Ascending aorta (tissue), 2 donors: ENCODE measurements around the gene ETFRF1. TPM values are rescaled to one million over a fixed set of nuclear protein-coding genes. Genes with fewer than 3 reads are reported as not detected.
A peak's percentile ranks its signal among the peaks of the same experiment; 100 is the strongest.

Experiments
- DNase-seq, 2 donors: peaks; one replicate each; pipeline ENCODE4 v3.0.0-alpha.2; 2019; ENCODE audit warnings: low spot score in 2 of 2
- H3K27ac ChIP-seq, 2 donors: fragments of 200-600 bp; sonication (generic); one replicate each; pipeline ENCODE4 v1.5.1; 2016 to 2017; ENCODE audit warnings: mild to moderate bottlenecking in 1 of 2
- H3K27me3 ChIP-seq: fragments of 200-600 bp; sonication (generic); one replicate; pipeline ENCODE4 v1.5.1; 2017
- H3K36me3 ChIP-seq, 2 donors: fragments of 200-600 bp; sonication (generic); one replicate each; pipeline ENCODE4 v1.5.1; 2016
- H3K4me1 ChIP-seq, 2 donors: fragments of 200-600 bp; sonication (generic); one replicate each; pipeline ENCODE4 v1.5.1; 2016 to 2017; ENCODE audit warnings: mild to moderate bottlenecking in 1 of 2
- H3K4me3 ChIP-seq, 2 donors: fragments of 200-600 bp; sonication (generic); one replicate each; pipeline ENCODE4 v1.5.1; 2016 to 2017; ENCODE audit warnings: mild to moderate bottlenecking in 1 of 2
- H3K9me3 ChIP-seq, 2 donors: fragments of 200-600 bp; sonication (generic); one replicate each; pipeline ENCODE4 v1.5.1; 2016
- intact Hi-C: fragments of 100-400 bp; cut with DNase I; formaldehyde crosslinking; loops from one replicate; pipeline ENCODE4 v1.15.1; 2023
- total RNA-seq: library from RNA; depleted of rRNA; stranded (reverse); fragments of >200 nt; gene quantifications from one replicate; pipeline ENCODE4 v1.1.0, GENCODE V29; 2016
- TF ChIP-seq, protein P1 (sequence below), 3 experiments: fragments of 200-600 bp in 2 of 3; fragments of 450-650 bp in 1 of 3; sonication (generic) in 2 of 3; IDR thresholded peaks; one replicate each; pipeline ENCODE4 v1.5.1; 2016 to 2019; ENCODE audit warnings: antibody characterized with exemption in 3 of 3, mild to moderate bottlenecking in 1 of 3, moderate library complexity in 1 of 3

The ETFRF1 gene
- total RNA-seq, 1 donor from 2014 or later = 0.85 TPM

DNA sequence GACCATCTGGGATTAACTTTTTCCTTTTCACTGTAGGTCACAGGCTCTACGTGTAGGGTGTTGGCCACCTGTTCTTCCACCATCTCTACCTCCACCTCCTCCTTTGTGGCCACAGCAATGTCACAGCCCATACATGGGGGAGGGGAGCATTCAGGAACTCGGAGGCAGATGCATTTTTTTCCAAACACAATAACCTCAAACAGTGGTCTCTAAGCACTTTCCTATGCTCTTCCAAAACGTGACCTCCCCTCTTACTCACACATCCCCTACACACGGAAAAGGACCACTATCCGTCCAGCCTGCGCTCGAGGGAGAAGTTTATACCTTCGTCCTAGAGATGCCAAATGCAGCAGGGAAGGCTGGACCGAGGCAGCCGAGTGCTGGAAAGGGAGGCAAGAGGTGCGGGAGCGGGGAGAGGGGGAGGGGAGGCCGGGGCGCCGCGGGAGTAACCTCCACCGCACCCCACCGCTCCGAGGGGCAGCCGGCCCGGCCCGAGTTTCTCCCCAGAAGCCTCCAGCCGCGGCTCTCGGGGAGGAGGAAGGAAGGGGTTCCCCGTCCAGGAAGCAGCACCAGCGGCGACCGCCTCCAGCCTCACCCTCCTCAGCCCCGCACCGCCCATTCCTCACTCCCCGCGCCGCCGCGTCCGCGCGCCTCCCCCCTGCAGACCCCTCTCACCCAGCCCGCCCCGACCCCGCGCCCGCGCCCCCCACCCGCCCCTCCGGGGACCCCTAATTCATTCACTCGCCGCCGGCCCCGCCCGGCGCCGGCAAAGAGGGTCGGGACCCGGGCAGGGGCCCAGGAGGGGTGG is 55.1 kb downstream of the ETFRF1 start:
- no peaks in the 10 kb centered on the region for H3K9me3 ChIP-seq
- TF ChIP-seq, protein P1, sequence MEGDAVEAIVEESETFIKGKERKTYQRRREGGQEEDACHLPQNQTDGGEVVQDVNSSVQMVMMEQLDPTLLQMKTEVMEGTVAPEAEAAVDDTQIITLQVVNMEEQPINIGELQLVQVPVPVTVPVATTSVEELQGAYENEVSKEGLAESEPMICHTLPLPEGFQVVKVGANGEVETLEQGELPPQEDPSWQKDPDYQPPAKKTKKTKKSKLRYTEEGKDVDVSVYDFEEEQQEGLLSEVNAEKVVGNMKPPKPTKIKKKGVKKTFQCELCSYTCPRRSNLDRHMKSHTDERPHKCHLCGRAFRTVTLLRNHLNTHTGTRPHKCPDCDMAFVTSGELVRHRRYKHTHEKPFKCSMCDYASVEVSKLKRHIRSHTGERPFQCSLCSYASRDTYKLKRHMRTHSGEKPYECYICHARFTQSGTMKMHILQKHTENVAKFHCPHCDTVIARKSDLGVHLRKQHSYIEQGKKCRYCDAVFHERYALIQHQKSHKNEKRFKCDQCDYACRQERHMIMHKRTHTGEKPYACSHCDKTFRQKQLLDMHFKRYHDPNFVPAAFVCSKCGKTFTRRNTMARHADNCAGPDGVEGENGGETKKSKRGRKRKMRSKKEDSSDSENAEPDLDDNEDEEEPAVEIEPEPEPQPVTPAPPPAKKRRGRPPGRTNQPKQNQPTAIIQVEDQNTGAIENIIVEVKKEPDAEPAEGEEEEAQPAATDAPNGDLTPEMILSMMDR (IDR thresholded peaks at IDR 0.05) = no peak
- intact Hi-C loops = loop anchor here (2.0 to 10.0 kb wide), 5 partner anchors 85 to 1025 kb away; partner anchors contain the start of genes RASSF8 and SSPN
- peak overlapping the region; percentile 94 to 96 for H3K27ac ChIP-seq
- peak in 1 of 2 donors; percentile 73 for DNase-seq
- H3K27me3 ChIP-seq = no peaks in the 10 kb centered on the region
- H3K4me1 ChIP-seq = peaks cover 2 to 4% of the 10 kb centered on the region in 2 donors
- H3K36me3 ChIP-seq = no peaks in the 10 kb centered on the region
- peak overlapping the region; percentile 93 for H3K4me3 ChIP-seq

DNA sequence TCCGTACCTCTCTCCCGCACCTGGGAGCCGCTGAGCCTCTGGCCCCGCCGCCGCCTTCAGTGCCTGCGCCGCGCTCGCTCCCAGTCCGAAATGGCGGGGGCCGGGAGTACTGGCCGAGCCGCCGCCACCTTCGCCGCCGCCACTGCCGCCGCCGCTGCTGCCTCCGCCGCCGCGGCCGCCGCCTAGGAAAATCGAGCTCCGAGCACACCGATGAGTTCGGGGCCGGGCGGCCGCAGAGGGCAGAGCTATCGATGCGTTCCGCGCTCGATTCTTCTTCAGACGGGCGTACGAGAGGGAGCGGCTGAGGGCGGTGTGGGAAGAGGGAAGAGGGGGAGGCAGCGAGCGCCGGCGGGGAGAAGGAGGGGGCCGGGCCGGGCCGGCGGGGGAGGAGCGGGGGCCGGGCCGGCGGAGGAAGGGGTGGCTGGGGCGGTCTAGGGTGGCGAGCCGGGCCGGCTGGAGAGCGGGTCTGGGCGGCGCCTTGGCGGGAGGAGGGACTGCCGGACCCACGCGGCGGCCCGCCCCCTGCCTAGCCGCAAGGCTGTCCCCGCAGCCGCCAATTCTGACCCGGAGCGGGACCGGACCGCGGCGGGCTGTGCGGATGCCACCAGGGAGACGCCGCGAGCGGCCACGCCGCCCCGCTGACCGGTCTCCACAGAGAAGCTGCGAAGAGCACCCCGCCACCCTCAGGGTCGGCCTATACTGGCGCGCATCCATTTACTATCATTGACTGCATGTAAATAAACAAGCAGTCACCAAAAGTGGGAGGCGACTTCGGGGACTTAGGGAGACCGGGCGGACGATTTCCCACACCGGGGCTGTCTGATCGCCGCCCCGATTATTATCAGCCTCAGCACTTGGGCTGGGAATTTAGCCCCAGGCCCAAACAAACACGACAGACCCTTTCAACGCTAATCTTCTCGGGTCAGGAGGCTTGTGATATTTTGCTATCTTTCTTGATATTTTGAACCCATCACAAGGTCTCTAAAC is 56.0 kb downstream of the ETFRF1 start, which contains the start of gene KRAS:
KRAS (minus strand) TSS at position 186 of the 987 bp plus-strand sequence.
- intact Hi-C loops = loop anchor here (1.0 to 10.0 kb wide), 6 partner anchors 56 to 1024 kb away; partner anchors contain the start of genes DNAI7, ETFRF1, RASSF8 and SSPN
- DNase-seq = peak; percentile 82 to 98
- H3K4me1 ChIP-seq = peaks cover 2 to 4% of the 10 kb centered on the region in 2 donors
- H3K9me3 ChIP-seq = no peaks in the 10 kb centered on the region
- peak within 1 kb of the TSS; percentile 93 for H3K4me3 ChIP-seq
- H3K36me3 ChIP-seq = no peaks in the 10 kb centered on the region
- TF ChIP-seq, protein P1 (IDR thresholded peaks at IDR 0.05) = no peak
- peak within 1 kb of the TSS; percentile 94 to 96 for H3K27ac ChIP-seq
- H3K27me3 ChIP-seq = no peaks in the 10 kb centered on the region

DNA sequence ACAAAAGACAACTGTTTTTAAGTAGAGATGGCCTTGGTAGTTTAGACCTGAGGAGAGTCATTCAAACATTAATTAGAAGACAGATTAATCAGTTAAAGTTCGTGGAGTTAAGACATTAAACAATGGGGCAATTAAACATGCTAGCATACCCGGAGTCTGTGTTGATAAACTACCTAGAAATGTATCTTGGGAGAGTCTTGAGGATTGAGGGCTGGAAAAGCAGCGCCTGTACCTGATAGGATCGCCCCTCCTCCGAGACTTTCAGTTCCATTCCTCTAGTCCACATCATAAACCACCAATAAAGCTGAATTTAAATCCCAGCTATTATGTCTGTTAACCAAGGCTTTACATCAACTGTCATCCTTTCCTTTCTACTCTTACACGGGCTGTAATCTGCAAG is 56.7 kb downstream of the ETFRF1 start:
- intact Hi-C loops = loop anchor here (1.0 to 10.0 kb wide), 6 partner anchors 56 to 1023 kb away; partner anchors contain the start of genes DNAI7, ETFRF1, RASSF8 and SSPN
- Histone ChIP-seq H3K4me3 (peak overlapping the region; percentile 93), H3K27me3 (no peaks in the 10 kb centered on the region), H3K4me1 (peaks cover 2 to 4% of the 10 kb centered on the region in 2 donors), H3K36me3 (no peaks in the 10 kb centered on the region), H3K9me3 (no peaks in the 10 kb centered on the region), H3K27ac (peak overlapping the region; percentile 94 to 96)
- TF ChIP-seq, protein P1 (IDR thresholded peaks at IDR 0.05) = no peak
- no peak for DNase-seq

DNA sequence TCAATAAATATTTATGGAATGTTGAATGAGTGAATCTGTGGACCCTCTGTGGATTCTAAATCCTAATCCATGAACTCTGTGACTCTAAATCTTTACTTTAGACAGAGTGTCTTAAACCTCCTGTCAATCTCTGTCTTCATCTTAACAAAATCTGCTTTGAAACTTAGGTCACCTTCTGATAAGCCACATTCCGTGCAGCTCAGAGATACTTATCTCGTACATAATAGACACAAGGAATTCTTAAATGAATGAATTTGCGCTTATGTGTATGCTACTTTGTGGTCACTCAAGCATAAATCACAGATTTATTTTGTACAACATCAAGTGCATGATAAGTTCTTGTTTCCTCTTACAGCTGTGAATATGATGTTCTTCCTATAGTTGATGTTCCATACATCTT is 57.9 kb downstream of the ETFRF1 start:
- Histone ChIP-seq H3K4me1 (peaks cover 2 to 4% of the 10 kb centered on the region in 2 donors), H3K27ac (no peak overlapping the region), H3K27me3 (no peaks in the 10 kb centered on the region), H3K36me3 (no peaks in the 10 kb centered on the region), H3K9me3 (no peaks in the 10 kb centered on the region), H3K4me3 (no peak overlapping the region)
- DNase-seq = no peak
- TF ChIP-seq, protein P1 (IDR thresholded peaks at IDR 0.05) = no peak
- intact Hi-C loops = loop anchor here (5.0 to 10.0 kb wide), 4 partner anchors 702 to 1022 kb away; partner anchors contain the start of genes RASSF8 and SSPN
